ENCODE measurements around the gene NBPF15.
"Not testable (repeated sequence)": the region's sequence is repeated elsewhere in the genome, so short reads cannot be mapped to it uniquely, and the experiment has no call there.

The NBPF15 gene

GRCh38 chr1:144461136-144461759 is at the start of gene NBPF15:
Gene NBPF15, minus strand, starts transcription at chr1:144461669. Its CDS starts 21,666 bp downstream, at chr1:144440003.
- peak; percentile 31 to 52 for DNase-seq (ENCODE audit: low read depth in 2 of 2)

- not testable (repeated sequence) for DNase-seq (ENCODE audit: low read depth in 2 of 2)
These were observed 35.0 kb upstream of the NBPF15 start for GRCh38 chr1:144496429-144496828.

GRCh38 chr1:144494130-144494529 is 32.7 kb upstream of the NBPF15 start:
- not testable (repeated sequence) for DNase-seq (ENCODE audit: low read depth in 2 of 2)

- DNase-seq (ENCODE audit: low read depth in 2 of 2) = not testable (repeated sequence)
These were observed 28.9 kb upstream of the NBPF15 start for GRCh38 chr1:144490394-144490793.

GRCh38 chr1:144487002-144487401 is 25.5 kb upstream of the NBPF15 start:
- DNase-seq (ENCODE audit: low read depth in 2 of 2) = not testable (repeated sequence)

GRCh38 chr1:144485048-144485993 is 23.9 kb upstream of the NBPF15 start:
- DNase-seq (ENCODE audit: low read depth in 2 of 2) = not testable (repeated sequence)

- DNase-seq (ENCODE audit: low read depth in 2 of 2) = not testable (repeated sequence)
These were observed 12.4 kb upstream of the NBPF15 start for GRCh38 chr1:144473897-144474296.

GRCh38 chr1:144471434-144471833 is 10.0 kb upstream of the NBPF15 start:
- DNase-seq (ENCODE audit: low read depth in 2 of 2) = not testable (repeated sequence)

- DNase-seq (ENCODE audit: low read depth in 2 of 2) = not testable (repeated sequence)
These were observed 309 bp upstream of the NBPF15 start for GRCh38 chr1:144461778-144462177.

GRCh38 chr1:144460686-144461085 is 783 bp downstream of the NBPF15 start:
- not testable (repeated sequence) for DNase-seq (ENCODE audit: low read depth in 2 of 2)

GRCh38 chr1:144442402-144442801 is 19.1 kb downstream of the NBPF15 start:
- not testable (repeated sequence) for DNase-seq (ENCODE audit: low read depth in 2 of 2)

GRCh38 chr1:144439737-144440136 is 21.7 kb downstream of the NBPF15 start:
- DNase-seq (ENCODE audit: low read depth in 2 of 2) = not testable (repeated sequence)

GRCh38 chr1:144418891-144419694 is 42.4 kb downstream of the NBPF15 start:
- DNase-seq (ENCODE audit: low read depth in 2 of 2) = peak; percentile 30 to 44

GRCh38 chr1:144413404-144414118 is 47.9 kb downstream of the NBPF15 start:
- DNase-seq (ENCODE audit: low read depth in 2 of 2) = not testable (repeated sequence)

- peak; percentile 80 to 92 for DNase-seq (ENCODE audit: low read depth in 2 of 2)
These were observed 48.7 kb downstream of the NBPF15 start for GRCh38 chr1:144412491-144413403.

GRCh38 chr1:144412068-144412471 is 49.4 kb downstream of the NBPF15 start:
- peak; percentile 62 to 69 for DNase-seq (ENCODE audit: low read depth in 2 of 2)

GRCh38 chr1:144402807-144403206 is 58.7 kb downstream of the NBPF15 start:
- not testable (repeated sequence) for DNase-seq (ENCODE audit: low read depth in 2 of 2)

- DNase-seq (ENCODE audit: low read depth in 2 of 2) = not testable (repeated sequence)
These were observed 89.8 kb downstream of the NBPF15 start for GRCh38 chr1:144371651-144372050.
